ENCODE results near the gene TEAD1.

The TEAD1 gene

DNA sequence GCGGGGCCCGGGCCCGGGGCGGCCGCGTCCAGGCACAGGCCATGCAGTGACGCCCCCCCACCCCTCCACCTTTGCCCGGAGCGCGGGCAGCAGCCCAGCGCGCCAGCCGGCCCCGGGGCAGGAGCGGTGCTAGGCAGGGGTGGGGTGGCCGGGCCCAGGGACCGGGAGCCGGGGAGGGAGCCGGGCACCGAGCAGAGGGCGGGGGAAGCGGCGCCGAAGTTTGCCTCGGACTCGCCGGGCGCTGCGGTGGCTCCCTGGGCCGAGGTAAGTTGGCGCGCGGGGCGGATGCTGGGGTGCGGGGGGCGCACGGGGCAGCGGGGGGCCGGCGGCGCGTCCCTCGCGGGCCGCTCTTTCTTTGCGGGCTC, 332 bp downstream of the TEAD1 start:
- no peak for DNase-seq (ENCODE audit: low read depth)
- peak overlapping the region; percentile 79 for H3K4me3 ChIP-seq (ENCODE audit: low read length)
- TF ChIP-seq, protein P1, sequence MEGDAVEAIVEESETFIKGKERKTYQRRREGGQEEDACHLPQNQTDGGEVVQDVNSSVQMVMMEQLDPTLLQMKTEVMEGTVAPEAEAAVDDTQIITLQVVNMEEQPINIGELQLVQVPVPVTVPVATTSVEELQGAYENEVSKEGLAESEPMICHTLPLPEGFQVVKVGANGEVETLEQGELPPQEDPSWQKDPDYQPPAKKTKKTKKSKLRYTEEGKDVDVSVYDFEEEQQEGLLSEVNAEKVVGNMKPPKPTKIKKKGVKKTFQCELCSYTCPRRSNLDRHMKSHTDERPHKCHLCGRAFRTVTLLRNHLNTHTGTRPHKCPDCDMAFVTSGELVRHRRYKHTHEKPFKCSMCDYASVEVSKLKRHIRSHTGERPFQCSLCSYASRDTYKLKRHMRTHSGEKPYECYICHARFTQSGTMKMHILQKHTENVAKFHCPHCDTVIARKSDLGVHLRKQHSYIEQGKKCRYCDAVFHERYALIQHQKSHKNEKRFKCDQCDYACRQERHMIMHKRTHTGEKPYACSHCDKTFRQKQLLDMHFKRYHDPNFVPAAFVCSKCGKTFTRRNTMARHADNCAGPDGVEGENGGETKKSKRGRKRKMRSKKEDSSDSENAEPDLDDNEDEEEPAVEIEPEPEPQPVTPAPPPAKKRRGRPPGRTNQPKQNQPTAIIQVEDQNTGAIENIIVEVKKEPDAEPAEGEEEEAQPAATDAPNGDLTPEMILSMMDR (conservative IDR thresholded peaks at IDR 0.05; ENCODE audit: low read length): no peak

DNA sequence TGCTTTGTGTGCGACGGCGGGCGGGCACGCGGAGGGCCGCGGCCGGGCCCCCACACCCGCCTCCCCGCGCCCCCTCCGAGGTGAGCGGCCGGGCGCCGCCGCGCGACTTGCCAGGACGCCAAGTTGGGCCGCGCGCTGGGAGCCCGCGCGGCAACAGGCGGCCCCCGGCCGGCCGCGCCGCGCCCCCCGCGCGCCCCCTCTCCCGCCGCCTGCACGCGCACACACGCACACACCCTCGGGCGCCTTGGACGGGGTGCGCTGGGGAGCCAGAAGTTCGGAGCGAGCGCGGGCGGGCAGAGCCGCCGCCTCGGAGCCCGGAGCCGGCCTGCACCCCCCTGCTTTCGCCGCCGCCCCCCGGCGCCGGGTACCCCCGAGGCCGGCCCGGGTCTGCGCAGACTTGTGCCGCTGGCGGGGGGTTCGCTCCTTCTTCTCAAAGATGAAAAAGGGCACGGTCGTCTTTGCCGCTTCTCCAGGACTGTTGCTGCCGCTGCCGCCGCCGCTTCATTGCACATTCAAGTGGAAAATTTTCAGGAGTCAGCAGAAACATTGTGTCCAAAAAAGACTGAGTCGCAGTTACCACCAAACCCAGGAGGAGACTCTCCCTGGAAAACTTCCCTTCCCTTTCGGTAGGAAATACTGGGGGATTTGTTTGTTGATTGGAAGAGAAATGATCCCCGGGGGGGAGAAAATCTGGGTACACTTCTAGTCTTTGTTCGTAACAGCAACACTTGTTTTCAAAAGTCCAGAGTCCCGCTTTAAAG, 895 bp downstream of the TEAD1 start:
- H3K4me3 ChIP-seq (ENCODE audit: low read length): peak overlapping the region; percentile 79
- no peak for DNase-seq (ENCODE audit: low read depth)
- TF ChIP-seq, protein P1 (conservative IDR thresholded peaks at IDR 0.05; ENCODE audit: low read length): no peak

DNA sequence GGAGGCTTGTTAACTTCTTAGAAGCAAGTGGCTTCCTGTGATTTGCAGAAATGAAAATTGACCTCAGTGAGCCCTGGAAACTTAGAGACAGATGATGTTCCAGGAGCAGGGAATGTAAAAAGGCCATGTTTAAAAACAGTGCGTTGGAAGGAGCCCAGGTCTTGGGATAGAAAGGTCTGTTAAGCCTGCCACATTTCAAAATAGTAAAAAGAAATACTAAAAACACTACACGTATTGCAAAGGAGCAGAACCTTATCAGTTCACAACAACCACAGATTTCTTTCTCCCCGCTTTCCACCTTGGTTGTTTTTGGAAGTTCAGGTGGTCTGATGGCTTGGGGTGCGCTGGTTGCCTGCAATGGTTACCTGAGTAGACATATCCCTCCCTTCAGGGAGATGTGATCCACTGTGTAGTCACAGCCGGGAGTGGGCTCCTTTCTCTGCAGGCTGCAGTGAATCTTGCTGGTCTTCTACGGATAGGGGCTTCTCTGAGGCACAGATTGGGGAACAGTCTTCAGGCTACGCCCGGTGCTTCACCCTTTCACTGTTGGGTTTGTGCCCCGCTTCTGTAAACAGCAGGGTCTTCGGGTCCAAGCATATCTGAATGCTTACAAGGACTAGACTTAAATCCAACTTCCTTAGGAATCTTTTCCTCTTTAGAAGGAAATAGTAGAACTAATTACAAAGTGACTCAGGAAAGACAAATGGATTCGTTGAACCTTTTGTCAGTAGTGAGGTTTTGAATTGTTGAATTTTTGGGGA, 1.9 kb downstream of the TEAD1 start:
- TF ChIP-seq, protein P1 (conservative IDR thresholded peaks at IDR 0.05; ENCODE audit: low read length): no peak
- peak; percentile 55 for DNase-seq (ENCODE audit: low read depth)
- H3K4me3 ChIP-seq (ENCODE audit: low read length): peak overlapping the region; percentile 79

DNA sequence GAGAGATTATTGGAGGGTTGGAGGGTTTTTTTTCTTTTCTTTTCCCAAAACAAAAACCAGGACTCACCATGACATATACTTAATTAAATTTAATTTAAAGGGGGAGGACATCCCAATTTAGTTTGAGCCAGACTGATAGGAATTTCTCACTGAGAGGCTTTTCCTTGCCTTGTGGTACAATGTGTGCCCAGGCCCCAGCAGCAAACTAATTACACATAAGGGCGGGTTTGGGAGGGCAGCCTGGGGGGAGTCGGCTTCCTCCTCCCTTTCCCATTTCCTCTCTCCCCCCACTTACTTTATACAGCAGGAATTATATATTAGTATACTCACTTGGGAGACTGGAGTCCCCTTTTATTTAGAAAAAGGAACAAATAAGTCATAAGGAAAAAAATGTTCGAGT, 2.9 kb downstream of the TEAD1 start:
- DNase-seq (ENCODE audit: low read depth): no peak
- H3K4me3 ChIP-seq (ENCODE audit: low read length): peak overlapping the region; percentile 79
- TF ChIP-seq, protein P1 (conservative IDR thresholded peaks at IDR 0.05; ENCODE audit: low read length): no peak

DNA sequence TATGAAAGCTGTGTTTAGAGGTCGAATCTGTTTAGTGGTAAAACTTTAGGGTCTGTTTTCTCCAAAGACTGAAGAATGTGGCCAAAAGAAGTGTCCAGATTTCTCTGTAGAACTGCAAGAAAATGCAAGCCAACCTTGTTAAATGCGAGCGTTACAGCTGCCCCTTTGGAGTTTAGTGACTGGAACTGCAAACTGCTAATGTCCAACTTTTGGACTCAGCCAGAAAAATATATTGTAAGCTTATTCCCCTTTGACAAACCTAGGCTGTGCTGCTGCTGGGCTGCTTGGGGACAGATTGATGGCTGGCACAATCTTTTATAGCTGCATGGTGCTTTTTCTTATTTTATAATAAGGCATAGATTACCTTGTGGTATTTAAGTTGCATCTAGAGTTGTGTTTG, 3.9 kb downstream of the TEAD1 start:
- no peak for DNase-seq (ENCODE audit: low read depth)
- TF ChIP-seq, protein P1 (conservative IDR thresholded peaks at IDR 0.05; ENCODE audit: low read length): no peak
- H3K4me3 ChIP-seq (ENCODE audit: low read length): peak overlapping the region; percentile 79

DNA sequence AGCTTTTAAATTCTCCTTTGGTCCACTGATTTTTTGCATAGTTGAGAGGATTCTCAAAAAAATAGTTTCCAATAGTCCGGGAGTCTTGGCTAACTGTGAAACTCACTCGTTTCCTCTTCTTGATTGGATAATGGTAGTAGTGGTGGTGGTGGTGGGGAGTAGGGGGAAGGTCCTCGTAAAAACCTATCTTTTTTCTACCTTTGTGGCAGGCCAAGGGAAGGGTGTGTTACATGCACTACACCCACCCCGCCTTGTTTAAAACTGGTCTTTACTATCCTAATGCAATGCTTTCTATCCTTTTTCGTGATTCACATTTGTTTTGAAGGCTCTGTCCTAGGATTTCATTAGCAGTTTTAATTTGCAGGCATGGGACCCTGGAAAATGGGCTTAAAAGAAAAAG, 4.8 kb downstream of the TEAD1 start:
- H3K4me3 ChIP-seq (ENCODE audit: low read length): peak overlapping the region; percentile 79
- TF ChIP-seq, protein P1 (conservative IDR thresholded peaks at IDR 0.05; ENCODE audit: low read length): no peak
- no peak for DNase-seq (ENCODE audit: low read depth)

DNA sequence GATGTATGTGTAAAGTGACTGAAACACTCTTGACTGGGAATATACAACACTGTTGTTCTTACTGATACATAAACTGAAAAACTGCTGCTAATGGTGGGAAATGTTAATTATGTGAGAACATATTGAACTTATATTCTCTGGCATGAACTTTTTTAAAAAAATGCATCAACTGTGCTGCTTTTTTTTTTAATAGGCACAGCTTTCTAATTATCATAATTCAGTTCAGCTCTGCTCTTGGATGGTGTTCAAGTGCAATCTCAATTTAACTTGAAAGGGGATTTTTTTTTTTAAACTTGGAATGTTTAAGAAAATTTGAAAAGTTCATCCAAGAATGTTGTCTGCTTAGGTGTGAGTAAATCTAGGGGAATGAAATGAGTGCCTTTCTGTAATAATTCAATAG, 5.2 kb downstream of the TEAD1 start:
- DNase-seq (ENCODE audit: low read depth): peak; percentile 62
- H3K4me3 ChIP-seq (ENCODE audit: low read length): peak overlapping the region; percentile 79
- TF ChIP-seq, protein P1 (conservative IDR thresholded peaks at IDR 0.05; ENCODE audit: low read length): no peak

Data from AG10803 (cell line).